ENCODE data around the gene ZNF496. TPM values are rescaled to one million over a fixed set of nuclear protein-coding genes. Genes with fewer than 3 reads are reported as not detected.

Gene ZNF496
- polyA plus RNA-seq, 3 donors: 1.6 to 7.7 (median 2.4) TPM

GRCh38 chr1:247360116-247360898 is 28.6 kb upstream of the ZNF496 start:
- Mint-ChIP-seq H3K4me3 (peak overlapping the region; percentile 66 to 84), H3K9me3 (peaks cover 6 to 22% (median 13%) of the 10 kb centered on the region in 7 donors), H3K27ac (peak overlapping the region; percentile 95 to 98 (median 96)), H3K36me3 (peaks cover 4 to 5% of the 10 kb centered on the region in 2 donors), H3K27me3 (ENCODE audit: low read depth in 3 of 3) (peaks cover 4 to 17% (median 6%) of the 10 kb centered on the region in 3 donors), H3K4me1 (peaks cover 52% of the 10 kb centered on the region)
- H3K27me3 ChIP-seq (ENCODE audit: control insufficient read depth in 2 of 2, insufficient read depth in 2 of 2, low read length in 2 of 2): no peaks in the 10 kb centered on the region
- H4K20me1 ChIP-seq (ENCODE audit: insufficient read depth, low read length): no peaks in the 10 kb centered on the region
- peak; percentile 80 to 85 (median 83) for DNase-seq
- 60% methylated on average over 5 of the region's 13 CpGs for WGBS (ENCODE audit: insufficient coverage)
- peaks cover 32 to 45% of the 10 kb centered on the region in 2 donors for H3K4me1 ChIP-seq (ENCODE audit: control insufficient read depth in 1 of 2, insufficient read depth in 2 of 2, low read length in 2 of 2)
- peak overlapping the region; percentile 72 for H3K4me2 ChIP-seq (replicated peaks; ENCODE audit: extremely low read depth, low read length, poor library complexity, severe bottlenecking)
- peak overlapping the region; percentile 32 to 68 (median 42) for H3K4me3 ChIP-seq (replicated peaks in 1 of 3; ENCODE audit: low read depth in 2 of 3, low read length in 3 of 3)
- no peaks in the 10 kb centered on the region for H3K36me3 ChIP-seq (replicated peaks in 1 of 2; ENCODE audit: control insufficient read depth in 1 of 2, insufficient read depth in 2 of 2, low read length in 2 of 2)
- H3K79me2 ChIP-seq (ENCODE audit: insufficient read depth, low read length): no peaks in the 10 kb centered on the region
- peak overlapping the region; percentile 69 to 92 for H3K27ac ChIP-seq (ENCODE audit: low read depth in 1 of 2, low read length in 2 of 2)
- H3K9me3 ChIP-seq (replicated peaks in 1 of 2; ENCODE audit: control insufficient read depth in 1 of 2, insufficient read depth in 1 of 2, low read length in 2 of 2): peaks cover 7 to 10% of the 10 kb centered on the region in 2 donors
- no peak for TF ChIP-seq CTCF (IDR thresholded peaks at IDR 0.05)
- no peak overlapping the region for H2AFZ ChIP-seq (ENCODE audit: insufficient read depth, low read depth, low read length, poor library complexity, severe bottlenecking)
- peak overlapping the region; percentile 49 for H3K9ac ChIP-seq (ENCODE audit: insufficient read depth, low read length, poor library complexity, severe bottlenecking)
- intact Hi-C loops (cut with micrococcal nuclease): no loop called here

- no peaks in the 10 kb centered on the region for H4K20me1 ChIP-seq (ENCODE audit: insufficient read depth, low read length)
Observed at GRCh38 chr1:247359559-247359958, 27.9 kb upstream of the ZNF496 start.

More at GRCh38 chr1:247359559-247359958, 27.9 kb upstream of the ZNF496 start:
- TF ChIP-seq CTCF (IDR thresholded peaks at IDR 0.05): no peak
- peak overlapping the region; percentile 72 for H3K4me2 ChIP-seq (replicated peaks; ENCODE audit: extremely low read depth, low read length, poor library complexity, severe bottlenecking)
- no peak overlapping the region for H2AFZ ChIP-seq (ENCODE audit: insufficient read depth, low read depth, low read length, poor library complexity, severe bottlenecking)
- H3K4me3 ChIP-seq (replicated peaks in 1 of 3; ENCODE audit: low read depth in 2 of 3, low read length in 3 of 3): peak overlapping the region in 1 of 3 experiments; percentile 68
- Mint-ChIP-seq H3K9me3 (peaks cover 0 to 17% (median 7%) of the 10 kb centered on the region in 7 donors), H3K36me3 (peaks cover 4 to 5% of the 10 kb centered on the region in 2 donors), H3K4me1 (peaks cover 52% of the 10 kb centered on the region), H3K27ac (peak overlapping the region; percentile 95 to 98 (median 96)), H3K27me3 (ENCODE audit: low read depth in 3 of 3) (peaks cover 4 to 17% (median 6%) of the 10 kb centered on the region in 3 donors), H3K4me3 (peak overlapping the region in 1 of 2 donors; percentile 51)
- no peaks in the 10 kb centered on the region for H3K27me3 ChIP-seq (ENCODE audit: control insufficient read depth in 2 of 2, insufficient read depth in 2 of 2, low read length in 2 of 2)
- H3K9ac ChIP-seq (ENCODE audit: insufficient read depth, low read length, poor library complexity, severe bottlenecking): peak overlapping the region; percentile 7
- peaks cover 0 to 2% of the 10 kb centered on the region in 2 donors for H3K9me3 ChIP-seq (replicated peaks in 1 of 2; ENCODE audit: control insufficient read depth in 1 of 2, insufficient read depth in 1 of 2, low read length in 2 of 2)
- no peaks in the 10 kb centered on the region for H3K79me2 ChIP-seq (ENCODE audit: insufficient read depth, low read length)
- no peaks in the 10 kb centered on the region for H3K36me3 ChIP-seq (replicated peaks in 1 of 2; ENCODE audit: control insufficient read depth in 1 of 2, insufficient read depth in 2 of 2, low read length in 2 of 2)
- peak overlapping the region in 1 of 2 donors; percentile 92 for H3K27ac ChIP-seq (ENCODE audit: low read depth in 1 of 2, low read length in 2 of 2)
- no CpG with 5 or more reads among the region's 6 CpGs for WGBS (ENCODE audit: insufficient coverage)
- peaks cover 32 to 45% of the 10 kb centered on the region in 2 donors for H3K4me1 ChIP-seq (ENCODE audit: control insufficient read depth in 1 of 2, insufficient read depth in 2 of 2, low read length in 2 of 2)
- intact Hi-C loops (cut with micrococcal nuclease): no loop called here
- DNase-seq: no peak

Data from CD14-positive monocyte (primary cell).